ENCODE results near the gene TAL1.

DNA sequence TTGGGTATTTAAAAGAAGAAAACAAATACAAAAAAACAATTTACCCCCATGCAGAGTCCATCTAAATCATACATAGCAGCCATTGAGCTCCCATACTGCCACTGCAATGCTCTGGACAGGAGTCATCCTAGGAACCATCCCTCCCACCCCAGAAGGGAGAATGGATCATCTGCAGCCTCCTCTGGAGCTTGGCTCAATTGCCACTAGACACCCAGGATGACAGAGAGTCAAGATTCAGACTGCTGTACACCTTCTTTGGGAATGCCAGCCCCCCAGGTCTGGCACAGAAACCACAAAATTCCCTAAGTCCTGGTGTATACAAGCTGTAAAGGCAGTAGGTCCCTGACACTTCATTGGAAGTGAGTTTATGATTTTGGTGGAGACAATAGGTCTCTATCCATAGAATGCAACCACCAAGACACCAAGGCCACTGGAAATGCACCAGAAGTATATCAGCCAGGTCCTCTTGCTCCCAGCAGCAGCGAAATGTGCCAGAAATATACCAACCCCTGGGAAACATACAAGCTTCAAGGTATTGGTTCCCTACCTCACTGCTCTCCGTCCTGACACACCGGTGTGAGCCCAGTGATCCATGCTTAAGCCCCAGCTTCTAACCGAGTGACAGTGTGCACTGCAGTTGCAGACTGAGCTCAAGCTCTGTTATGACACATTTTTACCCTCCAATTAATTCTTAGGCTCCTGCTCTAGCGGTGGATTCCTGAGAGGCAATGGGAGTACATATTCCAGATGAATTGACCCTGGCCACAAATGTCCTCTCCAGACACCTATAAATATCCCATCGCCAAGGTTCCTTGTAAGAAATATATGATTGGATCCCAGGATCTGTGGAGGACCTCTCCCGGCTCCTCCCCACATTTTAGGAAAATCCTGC is 4.4 kb downstream of the TAL1 start:
- TF ChIP-seq, protein P1, sequence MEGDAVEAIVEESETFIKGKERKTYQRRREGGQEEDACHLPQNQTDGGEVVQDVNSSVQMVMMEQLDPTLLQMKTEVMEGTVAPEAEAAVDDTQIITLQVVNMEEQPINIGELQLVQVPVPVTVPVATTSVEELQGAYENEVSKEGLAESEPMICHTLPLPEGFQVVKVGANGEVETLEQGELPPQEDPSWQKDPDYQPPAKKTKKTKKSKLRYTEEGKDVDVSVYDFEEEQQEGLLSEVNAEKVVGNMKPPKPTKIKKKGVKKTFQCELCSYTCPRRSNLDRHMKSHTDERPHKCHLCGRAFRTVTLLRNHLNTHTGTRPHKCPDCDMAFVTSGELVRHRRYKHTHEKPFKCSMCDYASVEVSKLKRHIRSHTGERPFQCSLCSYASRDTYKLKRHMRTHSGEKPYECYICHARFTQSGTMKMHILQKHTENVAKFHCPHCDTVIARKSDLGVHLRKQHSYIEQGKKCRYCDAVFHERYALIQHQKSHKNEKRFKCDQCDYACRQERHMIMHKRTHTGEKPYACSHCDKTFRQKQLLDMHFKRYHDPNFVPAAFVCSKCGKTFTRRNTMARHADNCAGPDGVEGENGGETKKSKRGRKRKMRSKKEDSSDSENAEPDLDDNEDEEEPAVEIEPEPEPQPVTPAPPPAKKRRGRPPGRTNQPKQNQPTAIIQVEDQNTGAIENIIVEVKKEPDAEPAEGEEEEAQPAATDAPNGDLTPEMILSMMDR (conservative IDR thresholded peaks at IDR 0.05), result no peak
- TF ChIP-seq ZFX (IDR thresholded peaks at IDR 0.05), result no peak
